ENCODE results near the gene GRM5.

Gene GRM5

GRCh38 chr11:88553204-88553603, 512.6 kb downstream of the GRM5 start:
- Histone ChIP-seq H3K36me3 (ENCODE audit: control insufficient read depth in 1 of 2, insufficient read depth in 2 of 2, low read length in 2 of 2) (no peaks in the 10 kb centered on the region), H3K9me3 (ENCODE audit: control insufficient read depth in 1 of 2, low read length in 2 of 2) (no peaks in the 10 kb centered on the region), H3K4me3 (ENCODE audit: low read depth in 1 of 2, low read length in 2 of 2) (no peak overlapping the region), H3K27ac (ENCODE audit: low read depth, low read length) (no peak overlapping the region), H3K9ac (ENCODE audit: low read depth in 1 of 2, low read length in 2 of 2) (no peak overlapping the region), H3K27me3 (ENCODE audit: control insufficient read depth in 1 of 2, insufficient read depth in 2 of 2, low read length in 2 of 2) (no peaks in the 10 kb centered on the region), H3K4me1 (ENCODE audit: control insufficient read depth in 1 of 2, insufficient read depth in 2 of 2, low read length in 2 of 2) (no peaks in the 10 kb centered on the region)

DNA sequence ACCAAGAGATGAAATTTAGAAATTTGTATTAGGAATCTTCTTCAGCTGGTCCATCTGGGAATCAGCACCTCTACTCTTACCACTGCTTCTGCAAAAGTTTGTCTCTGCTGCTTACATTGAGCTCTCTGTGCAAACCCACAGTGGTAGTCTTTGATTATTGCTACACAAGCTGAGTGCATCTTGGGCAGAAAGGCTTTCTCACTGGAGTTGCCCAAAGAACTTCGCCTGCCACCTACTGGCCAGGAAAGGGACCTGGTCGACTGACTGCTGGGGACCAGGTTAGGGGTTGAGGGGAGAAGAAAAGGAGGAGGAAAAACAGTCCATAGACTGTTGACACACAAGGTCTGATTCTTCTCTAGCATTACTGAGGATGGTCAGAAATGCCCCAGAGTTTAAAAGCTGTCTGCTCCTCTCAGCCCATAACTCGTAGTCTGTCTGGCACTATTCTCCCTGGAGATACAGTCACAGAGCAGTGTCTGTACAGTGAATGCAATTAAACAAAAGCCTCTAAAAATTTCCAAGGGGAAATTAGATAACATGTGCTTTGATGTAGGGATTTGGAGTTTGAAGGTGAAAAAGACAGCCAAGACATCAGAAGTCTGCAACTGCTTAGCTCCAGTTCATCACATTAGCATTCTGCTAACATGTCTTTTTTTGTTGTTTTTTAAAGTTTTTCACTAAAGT, 513.3 kb downstream of the GRM5 start:
- H3K27ac ChIP-seq (ENCODE audit: low read depth, low read length), result no peak overlapping the region
- H3K36me3 ChIP-seq (ENCODE audit: control insufficient read depth in 1 of 2, insufficient read depth in 2 of 2, low read length in 2 of 2), result no peaks in the 10 kb centered on the region
- H3K9ac ChIP-seq (ENCODE audit: low read depth in 1 of 2, low read length in 2 of 2), result no peak overlapping the region
- no peaks in the 10 kb centered on the region for H3K9me3 ChIP-seq (ENCODE audit: control insufficient read depth in 1 of 2, low read length in 2 of 2)
- H3K4me3 ChIP-seq (ENCODE audit: low read depth in 1 of 2, low read length in 2 of 2), result no peak overlapping the region
- no peaks in the 10 kb centered on the region for H3K27me3 ChIP-seq (ENCODE audit: control insufficient read depth in 1 of 2, insufficient read depth in 2 of 2, low read length in 2 of 2)
- H3K4me1 ChIP-seq (ENCODE audit: control insufficient read depth in 1 of 2, insufficient read depth in 2 of 2, low read length in 2 of 2), result no peaks in the 10 kb centered on the region

GRCh38 chr11:88544656-88545280, 521.0 kb downstream of the GRM5 start:
- no peaks in the 10 kb centered on the region for H3K4me1 ChIP-seq (ENCODE audit: control insufficient read depth in 1 of 2, insufficient read depth in 2 of 2, low read length in 2 of 2)
- H3K27me3 ChIP-seq (ENCODE audit: control insufficient read depth in 1 of 2, insufficient read depth in 2 of 2, low read length in 2 of 2), result no peaks in the 10 kb centered on the region
- no peaks in the 10 kb centered on the region for H3K36me3 ChIP-seq (ENCODE audit: control insufficient read depth in 1 of 2, insufficient read depth in 2 of 2, low read length in 2 of 2)
- no peaks in the 10 kb centered on the region for H3K9me3 ChIP-seq (ENCODE audit: control insufficient read depth in 1 of 2, low read length in 2 of 2)
- no peak overlapping the region for H3K27ac ChIP-seq (ENCODE audit: low read depth, low read length)
- H3K4me3 ChIP-seq (ENCODE audit: low read depth in 1 of 2, low read length in 2 of 2), result no peak overlapping the region
- H3K9ac ChIP-seq (ENCODE audit: low read depth in 1 of 2, low read length in 2 of 2), result no peak overlapping the region

DNA sequence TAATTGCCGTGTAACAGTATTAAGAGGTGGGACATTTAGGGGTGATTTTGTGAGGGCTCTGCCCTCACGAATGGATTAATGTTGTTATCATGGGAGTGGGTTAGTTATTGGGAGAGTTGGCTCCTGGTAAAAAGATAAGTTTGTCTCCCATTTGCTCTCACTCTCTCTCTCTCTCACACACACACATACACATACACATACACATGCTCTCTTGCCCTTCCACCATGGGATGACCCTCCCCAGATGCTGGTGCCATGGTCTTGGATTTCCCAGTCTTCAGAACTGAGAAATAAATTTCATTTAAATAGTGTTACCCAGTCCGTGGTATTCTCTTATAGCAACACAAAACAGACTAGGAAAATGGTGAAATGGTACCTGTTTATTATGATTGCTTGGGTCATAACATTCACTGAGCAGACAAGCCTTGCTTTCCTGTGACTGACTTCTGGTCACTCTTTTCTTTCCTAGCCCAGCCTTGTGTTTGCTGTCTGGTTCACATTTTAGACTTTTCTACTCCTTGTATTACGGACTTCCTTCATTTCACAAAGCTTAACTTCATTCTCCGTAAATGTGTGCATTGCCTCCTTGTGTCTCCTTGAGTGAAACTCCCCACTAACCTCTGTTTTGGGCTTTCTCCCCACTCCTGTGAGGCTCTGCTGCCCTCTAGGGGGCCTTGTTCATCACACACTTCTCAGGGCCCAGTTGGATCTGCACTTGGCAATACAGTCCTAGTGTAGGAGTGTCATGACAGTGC, 521.7 kb downstream of the GRM5 start:
- Histone ChIP-seq H3K4me3 (ENCODE audit: low read depth in 1 of 2, low read length in 2 of 2) (no peak overlapping the region), H3K36me3 (ENCODE audit: control insufficient read depth in 1 of 2, insufficient read depth in 2 of 2, low read length in 2 of 2) (no peaks in the 10 kb centered on the region), H3K27ac (ENCODE audit: low read depth, low read length) (no peak overlapping the region), H3K9me3 (ENCODE audit: control insufficient read depth in 1 of 2, low read length in 2 of 2) (no peaks in the 10 kb centered on the region), H3K27me3 (ENCODE audit: control insufficient read depth in 1 of 2, insufficient read depth in 2 of 2, low read length in 2 of 2) (no peaks in the 10 kb centered on the region), H3K4me1 (ENCODE audit: control insufficient read depth in 1 of 2, insufficient read depth in 2 of 2, low read length in 2 of 2) (no peaks in the 10 kb centered on the region), H3K9ac (ENCODE audit: low read depth in 1 of 2, low read length in 2 of 2) (no peak overlapping the region)

DNA sequence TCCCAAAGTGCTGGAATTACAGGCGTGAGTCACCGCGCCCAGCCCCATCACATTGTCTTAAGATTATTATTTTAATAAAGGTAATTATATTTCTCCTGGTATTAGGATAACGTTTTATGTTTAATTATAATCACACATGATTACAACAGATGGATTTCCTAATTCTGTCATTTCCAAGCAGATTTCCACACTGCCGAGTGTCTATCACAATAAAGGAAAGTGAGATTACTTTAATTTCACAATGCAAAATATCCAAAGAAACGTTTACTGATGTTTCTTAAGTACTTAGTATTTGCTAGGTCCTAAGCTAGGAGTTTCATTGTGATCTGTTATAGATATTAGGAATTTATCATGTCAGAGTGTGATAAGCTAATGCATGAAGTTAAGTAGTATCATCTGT, 524.8 kb downstream of the GRM5 start:
- no peaks in the 10 kb centered on the region for H3K4me1 ChIP-seq (ENCODE audit: control insufficient read depth in 1 of 2, insufficient read depth in 2 of 2, low read length in 2 of 2)
- H3K27ac ChIP-seq (ENCODE audit: low read depth, low read length), result no peak overlapping the region
- H3K36me3 ChIP-seq (ENCODE audit: control insufficient read depth in 1 of 2, insufficient read depth in 2 of 2, low read length in 2 of 2), result no peaks in the 10 kb centered on the region
- H3K9me3 ChIP-seq (ENCODE audit: control insufficient read depth in 1 of 2, low read length in 2 of 2), result no peaks in the 10 kb centered on the region
- no peak overlapping the region for H3K4me3 ChIP-seq (ENCODE audit: low read depth in 1 of 2, low read length in 2 of 2)
- H3K9ac ChIP-seq (ENCODE audit: low read depth in 1 of 2, low read length in 2 of 2), result no peak overlapping the region
- no peaks in the 10 kb centered on the region for H3K27me3 ChIP-seq (ENCODE audit: control insufficient read depth in 1 of 2, insufficient read depth in 2 of 2, low read length in 2 of 2)

- H3K9ac ChIP-seq (ENCODE audit: low read depth in 1 of 2, low read length in 2 of 2), result no peak overlapping the region
- no peaks in the 10 kb centered on the region for H3K27me3 ChIP-seq (ENCODE audit: control insufficient read depth in 1 of 2, insufficient read depth in 2 of 2, low read length in 2 of 2)
- H3K4me3 ChIP-seq (ENCODE audit: low read depth in 1 of 2, low read length in 2 of 2), result no peak overlapping the region
- H3K27ac ChIP-seq (ENCODE audit: low read depth, low read length), result no peak overlapping the region
- no peaks in the 10 kb centered on the region for H3K4me1 ChIP-seq (ENCODE audit: control insufficient read depth in 1 of 2, insufficient read depth in 2 of 2, low read length in 2 of 2)
- no peaks in the 10 kb centered on the region for H3K9me3 ChIP-seq (ENCODE audit: control insufficient read depth in 1 of 2, low read length in 2 of 2)
- H3K36me3 ChIP-seq (ENCODE audit: control insufficient read depth in 1 of 2, insufficient read depth in 2 of 2, low read length in 2 of 2), result no peaks in the 10 kb centered on the region
These were observed 527.7 kb downstream of the GRM5 start for GRCh38 chr11:88538098-88538497.

- Histone ChIP-seq H3K4me3 (ENCODE audit: low read depth in 1 of 2, low read length in 2 of 2) (no peak overlapping the region), H3K36me3 (ENCODE audit: control insufficient read depth in 1 of 2, insufficient read depth in 2 of 2, low read length in 2 of 2) (no peaks in the 10 kb centered on the region), H3K27ac (ENCODE audit: low read depth, low read length) (no peak overlapping the region), H3K4me1 (ENCODE audit: control insufficient read depth in 1 of 2, insufficient read depth in 2 of 2, low read length in 2 of 2) (no peaks in the 10 kb centered on the region), H3K27me3 (ENCODE audit: control insufficient read depth in 1 of 2, insufficient read depth in 2 of 2, low read length in 2 of 2) (no peaks in the 10 kb centered on the region), H3K9ac (ENCODE audit: low read depth in 1 of 2, low read length in 2 of 2) (no peak overlapping the region), H3K9me3 (ENCODE audit: control insufficient read depth in 1 of 2, low read length in 2 of 2) (no peaks in the 10 kb centered on the region)
These were observed 528.2 kb downstream of the GRM5 start for GRCh38 chr11:88537613-88538012.

DNA sequence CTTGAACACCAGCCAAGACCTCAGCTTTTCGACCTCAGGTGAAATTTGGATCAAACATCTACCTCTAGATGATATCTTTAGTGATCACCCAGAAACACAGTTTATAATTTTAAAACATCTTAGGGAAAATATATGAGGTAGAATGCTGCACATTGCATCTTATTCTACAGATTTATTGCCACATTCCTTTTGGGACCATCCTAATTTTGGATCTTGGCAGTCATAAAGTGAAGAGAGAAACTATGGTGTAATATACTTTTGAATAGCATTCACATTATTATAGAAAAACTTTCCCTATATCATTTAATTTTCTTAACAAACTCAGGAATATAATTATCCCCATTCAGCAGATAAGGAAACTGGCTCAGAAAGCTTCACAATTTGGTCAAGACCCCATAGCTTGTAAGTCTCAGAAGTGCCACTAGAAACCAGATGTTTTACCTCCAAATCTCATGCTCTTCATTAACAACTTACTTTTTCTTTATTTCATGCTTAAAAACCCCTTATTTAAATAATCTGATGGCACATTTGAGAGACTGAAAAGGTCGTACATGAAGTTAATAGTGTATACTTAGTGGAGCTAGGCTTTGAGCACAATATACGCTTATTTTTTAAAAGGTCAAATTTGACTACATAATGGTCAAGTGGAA, 529.0 kb downstream of the GRM5 start:
- Histone ChIP-seq H3K27ac (ENCODE audit: low read depth, low read length) (no peak overlapping the region), H3K36me3 (ENCODE audit: control insufficient read depth in 1 of 2, insufficient read depth in 2 of 2, low read length in 2 of 2) (no peaks in the 10 kb centered on the region)

DNA sequence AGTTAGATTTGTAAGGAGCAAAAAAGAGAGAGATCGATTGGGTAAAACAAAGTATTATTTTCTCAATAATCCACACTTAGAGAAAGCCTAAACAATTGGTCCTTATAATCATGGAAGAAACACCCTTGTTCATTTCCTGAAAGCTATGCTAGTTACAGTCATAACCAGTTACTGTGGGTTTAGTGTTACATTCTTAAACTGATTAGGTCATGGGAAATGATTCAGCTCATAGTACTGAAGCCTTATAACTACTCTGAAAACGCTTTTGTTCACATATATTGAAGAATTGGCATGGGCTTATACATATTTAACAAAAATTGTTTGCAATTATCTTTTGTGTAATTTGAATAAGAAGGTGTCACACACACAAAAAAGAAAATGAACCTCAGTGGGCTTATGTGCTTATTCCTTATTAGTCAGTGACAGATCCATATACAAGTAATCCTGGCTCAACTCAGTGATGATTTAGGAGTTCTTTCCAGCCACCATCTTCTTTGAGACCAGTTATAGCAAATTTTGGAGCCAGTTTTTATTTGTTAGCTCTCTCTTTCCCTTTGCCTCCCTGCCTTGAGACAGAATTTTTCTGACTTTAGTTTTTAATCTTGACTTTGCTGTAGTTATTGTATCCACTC, 529.8 kb downstream of the GRM5 start:
- no peaks in the 10 kb centered on the region for H3K9me3 ChIP-seq (ENCODE audit: control insufficient read depth in 1 of 2, low read length in 2 of 2)
- no peaks in the 10 kb centered on the region for H3K27me3 ChIP-seq (ENCODE audit: control insufficient read depth in 1 of 2, insufficient read depth in 2 of 2, low read length in 2 of 2)
- H3K4me3 ChIP-seq (ENCODE audit: low read depth in 1 of 2, low read length in 2 of 2), result no peak overlapping the region
- no peaks in the 10 kb centered on the region for H3K36me3 ChIP-seq (ENCODE audit: control insufficient read depth in 1 of 2, insufficient read depth in 2 of 2, low read length in 2 of 2)
- H3K4me1 ChIP-seq (ENCODE audit: control insufficient read depth in 1 of 2, insufficient read depth in 2 of 2, low read length in 2 of 2), result no peaks in the 10 kb centered on the region
- no peak overlapping the region for H3K27ac ChIP-seq (ENCODE audit: low read depth, low read length)
- no peak overlapping the region for H3K9ac ChIP-seq (ENCODE audit: low read depth in 1 of 2, low read length in 2 of 2)

More for the DNA sequence above, 529.0 kb downstream of the GRM5 start:
- H3K9me3 ChIP-seq (ENCODE audit: control insufficient read depth in 1 of 2, low read length in 2 of 2), result no peaks in the 10 kb centered on the region
- H3K27me3 ChIP-seq (ENCODE audit: control insufficient read depth in 1 of 2, insufficient read depth in 2 of 2, low read length in 2 of 2), result no peaks in the 10 kb centered on the region
- no peaks in the 10 kb centered on the region for H3K4me1 ChIP-seq (ENCODE audit: control insufficient read depth in 1 of 2, insufficient read depth in 2 of 2, low read length in 2 of 2)
- no peak overlapping the region for H3K4me3 ChIP-seq (ENCODE audit: low read depth in 1 of 2, low read length in 2 of 2)
- H3K9ac ChIP-seq (ENCODE audit: low read depth in 1 of 2, low read length in 2 of 2), result no peak overlapping the region

- no peaks in the 10 kb centered on the region for H3K9me3 ChIP-seq (ENCODE audit: control insufficient read depth in 1 of 2, low read length in 2 of 2)
- no peaks in the 10 kb centered on the region for H3K27me3 ChIP-seq (ENCODE audit: control insufficient read depth in 1 of 2, insufficient read depth in 2 of 2, low read length in 2 of 2)
- H3K27ac ChIP-seq (ENCODE audit: low read depth, low read length), result no peak overlapping the region
- no peak overlapping the region for H3K4me3 ChIP-seq (ENCODE audit: low read depth in 1 of 2, low read length in 2 of 2)
- H3K4me1 ChIP-seq (ENCODE audit: control insufficient read depth in 1 of 2, insufficient read depth in 2 of 2, low read length in 2 of 2), result no peaks in the 10 kb centered on the region
- no peaks in the 10 kb centered on the region for H3K36me3 ChIP-seq (ENCODE audit: control insufficient read depth in 1 of 2, insufficient read depth in 2 of 2, low read length in 2 of 2)
- no peak overlapping the region for H3K9ac ChIP-seq (ENCODE audit: low read depth in 1 of 2, low read length in 2 of 2)
These were observed 530.5 kb downstream of the GRM5 start for GRCh38 chr11:88535266-88535665.

All from duodenal mucosa (tissue), 2 donors.